Measurements from ENCODE around the gene IGFBP4.

The IGFBP4 gene

GRCh38 chr17:40471846-40472732 lies 28.8 kb downstream of the IGFBP4 start:
- H3K4me1 ChIP-seq (ENCODE audit: control insufficient read depth, insufficient read depth, low read length): peaks cover 36% of the 10 kb centered on the region
- no peak overlapping the region for H3K9ac ChIP-seq (ENCODE audit: low read length)
- H3K27me3 ChIP-seq (ENCODE audit: control insufficient read depth, insufficient read depth, low read length): no peaks in the 10 kb centered on the region
- H3K36me3 ChIP-seq (ENCODE audit: control insufficient read depth, insufficient read depth, low read length): no peaks in the 10 kb centered on the region
- no peak overlapping the region for H3K4me3 ChIP-seq (ENCODE audit: low read length)
- peak overlapping the region; percentile 93 for H3K27ac ChIP-seq (ENCODE audit: low read depth, low read length)

DNA sequence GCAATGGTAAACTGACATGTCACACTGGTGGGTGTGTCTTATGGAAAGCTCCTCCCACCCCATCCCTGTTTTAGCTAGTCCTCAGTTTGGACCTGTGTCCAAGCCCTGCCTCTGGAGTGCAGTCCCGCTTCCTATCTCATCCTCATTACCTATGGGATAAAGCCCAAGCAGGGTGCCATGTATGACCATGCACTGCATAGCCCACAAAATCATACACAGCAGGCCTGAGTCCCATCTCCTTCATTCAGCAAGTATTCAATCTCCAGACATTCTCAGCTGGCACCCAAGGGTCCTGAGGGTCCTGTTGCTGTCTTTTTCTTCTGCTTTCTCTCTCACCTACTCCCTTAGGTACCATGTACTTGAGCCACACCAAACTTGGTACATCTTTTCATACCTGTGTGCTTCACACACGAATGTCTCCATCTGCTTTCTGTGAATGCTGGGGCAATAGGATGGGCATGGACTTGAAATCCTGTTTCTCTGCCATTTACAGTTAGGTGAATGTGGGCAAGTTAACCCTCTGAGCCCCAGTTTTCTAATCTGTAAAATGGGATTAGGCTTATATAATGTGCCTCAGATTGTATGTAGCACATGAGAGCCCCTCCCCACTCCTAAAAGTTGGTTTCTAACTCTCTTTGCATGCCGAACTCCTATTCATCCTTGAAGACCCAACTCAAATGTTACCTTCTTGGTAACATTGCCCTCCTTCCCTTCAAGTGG lies 29.6 kb downstream of the IGFBP4 start:
- Histone ChIP-seq H3K27ac (ENCODE audit: low read depth, low read length) (peak overlapping the region; percentile 93), H3K9ac (ENCODE audit: low read length) (no peak overlapping the region), H3K27me3 (ENCODE audit: control insufficient read depth, insufficient read depth, low read length) (no peaks in the 10 kb centered on the region), H3K4me1 (ENCODE audit: control insufficient read depth, insufficient read depth, low read length) (peaks cover 36% of the 10 kb centered on the region), H3K36me3 (ENCODE audit: control insufficient read depth, insufficient read depth, low read length) (no peaks in the 10 kb centered on the region), H3K4me3 (ENCODE audit: low read length) (no peak overlapping the region)

DNA sequence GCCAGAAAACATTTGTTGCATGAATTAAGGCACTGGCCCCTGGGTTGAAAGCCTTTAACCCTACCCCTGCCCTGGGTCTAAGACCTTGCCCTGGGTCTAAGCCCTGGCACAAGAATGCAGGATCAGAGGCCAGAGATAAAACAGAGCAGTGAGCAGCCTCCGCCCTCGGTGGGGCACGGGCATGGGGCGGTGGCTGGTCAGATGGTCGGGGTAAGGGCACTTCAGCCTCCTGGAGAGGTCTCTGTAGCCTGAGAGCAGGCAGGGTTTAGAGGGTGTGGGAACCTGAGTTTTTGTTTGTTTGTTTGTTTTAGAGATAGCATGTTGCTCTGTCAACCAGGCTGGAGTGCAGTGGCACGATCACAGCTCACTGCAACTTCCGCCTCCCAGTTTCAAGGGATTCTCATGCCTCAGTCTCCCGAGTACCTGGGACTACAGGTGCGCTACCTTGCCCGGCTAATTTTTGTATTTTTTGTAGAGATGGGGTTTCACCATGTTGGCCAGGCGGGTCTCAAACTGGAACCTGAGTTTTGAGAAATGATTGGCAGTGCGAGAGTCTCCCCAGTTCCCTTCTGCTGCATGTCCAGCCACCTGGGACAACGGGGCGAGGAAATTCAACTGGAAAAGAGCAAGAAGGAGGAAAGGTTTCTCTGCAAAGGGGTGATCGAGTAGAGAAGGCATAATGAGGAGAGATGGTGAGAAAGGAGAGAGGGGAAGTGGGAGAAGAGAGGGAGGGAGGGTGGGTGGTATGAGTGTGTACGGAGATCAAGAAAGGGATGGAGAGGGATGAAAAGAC lies 30.5 kb downstream of the IGFBP4 start:
- Histone ChIP-seq H3K4me3 (ENCODE audit: low read length) (no peak overlapping the region), H3K36me3 (ENCODE audit: control insufficient read depth, insufficient read depth, low read length) (no peaks in the 10 kb centered on the region), H3K27me3 (ENCODE audit: control insufficient read depth, insufficient read depth, low read length) (no peaks in the 10 kb centered on the region), H3K27ac (ENCODE audit: low read depth, low read length) (peak overlapping the region; percentile 93), H3K4me1 (ENCODE audit: control insufficient read depth, insufficient read depth, low read length) (peaks cover 36% of the 10 kb centered on the region), H3K9ac (ENCODE audit: low read length) (no peak overlapping the region)

- no peaks in the 10 kb centered on the region for H3K27me3 ChIP-seq (ENCODE audit: control insufficient read depth, insufficient read depth, low read length)
- H3K4me1 ChIP-seq (ENCODE audit: control insufficient read depth, insufficient read depth, low read length): peaks cover 36% of the 10 kb centered on the region
These were observed 31.3 kb downstream of the IGFBP4 start for GRCh38 chr17:40474419-40475002.

GRCh38 chr17:40475234-40475908 lies 32.1 kb downstream of the IGFBP4 start:
- no peak overlapping the region for H3K4me3 ChIP-seq (ENCODE audit: low read length)
- H3K4me1 ChIP-seq (ENCODE audit: control insufficient read depth, insufficient read depth, low read length): peaks cover 36% of the 10 kb centered on the region
- no peak overlapping the region for H3K9ac ChIP-seq (ENCODE audit: low read length)
- no peaks in the 10 kb centered on the region for H3K36me3 ChIP-seq (ENCODE audit: control insufficient read depth, insufficient read depth, low read length)
- peak overlapping the region; percentile 80 for H3K27ac ChIP-seq (ENCODE audit: low read depth, low read length)
- no peaks in the 10 kb centered on the region for H3K27me3 ChIP-seq (ENCODE audit: control insufficient read depth, insufficient read depth, low read length)

More at GRCh38 chr17:40474419-40475002, 31.3 kb downstream of the IGFBP4 start:
- H3K9ac ChIP-seq (ENCODE audit: low read length): no peak overlapping the region
- H3K36me3 ChIP-seq (ENCODE audit: control insufficient read depth, insufficient read depth, low read length): no peaks in the 10 kb centered on the region
- H3K27ac ChIP-seq (ENCODE audit: low read depth, low read length): peak overlapping the region; percentile 93
- H3K4me3 ChIP-seq (ENCODE audit: low read length): no peak overlapping the region

DNA sequence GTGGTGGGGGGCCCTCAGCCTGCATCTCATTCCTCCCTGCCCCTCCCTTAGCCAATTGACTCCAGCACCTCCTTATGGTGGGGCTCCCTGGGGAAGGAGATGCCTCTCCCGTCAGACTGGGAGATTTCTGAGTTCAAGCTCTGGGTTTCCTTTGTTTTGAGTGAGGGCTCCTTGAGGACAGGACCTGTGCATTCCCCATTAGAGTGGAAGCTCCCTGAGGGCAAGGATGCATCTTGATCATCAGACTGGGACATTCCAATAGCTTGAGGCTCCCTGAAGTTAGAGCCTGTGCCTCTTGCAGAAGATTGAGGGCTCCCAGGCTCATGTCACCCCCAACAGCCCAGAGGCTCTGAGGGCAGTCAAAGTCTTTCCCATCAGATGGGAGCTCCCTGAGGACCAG lies 34.5 kb downstream of the IGFBP4 start:
- H3K36me3 ChIP-seq (ENCODE audit: control insufficient read depth, insufficient read depth, low read length): no peaks in the 10 kb centered on the region
- no peak overlapping the region for H3K4me3 ChIP-seq (ENCODE audit: low read length)
- H3K27me3 ChIP-seq (ENCODE audit: control insufficient read depth, insufficient read depth, low read length): no peaks in the 10 kb centered on the region
- H3K27ac ChIP-seq (ENCODE audit: low read depth, low read length): no peak overlapping the region
- no peak overlapping the region for H3K9ac ChIP-seq (ENCODE audit: low read length)
- peaks cover 22% of the 10 kb centered on the region for H3K4me1 ChIP-seq (ENCODE audit: control insufficient read depth, insufficient read depth, low read length)

DNA sequence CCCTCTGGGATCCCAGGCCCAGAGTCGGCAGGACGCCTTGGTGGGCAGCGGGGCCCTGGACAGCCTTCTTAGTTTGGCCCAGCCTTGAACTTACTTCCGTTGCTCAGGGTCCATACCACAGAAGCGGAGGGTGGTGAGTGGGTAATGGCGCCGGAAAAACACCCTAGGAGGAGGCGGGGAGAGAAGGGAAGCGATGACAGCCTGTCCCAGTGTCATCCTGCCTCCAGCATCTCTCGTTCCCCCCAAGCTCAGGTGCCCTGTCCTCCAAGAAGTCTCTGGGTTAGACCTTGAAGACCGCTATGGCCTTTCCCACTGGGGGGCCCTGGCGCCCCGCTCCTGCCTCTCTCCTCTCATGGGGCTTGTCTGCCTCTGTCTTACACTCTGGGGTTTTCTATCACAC lies 35.2 kb downstream of the IGFBP4 start:
- Histone ChIP-seq H3K9ac (ENCODE audit: low read length) (no peak overlapping the region), H3K4me3 (ENCODE audit: low read length) (no peak overlapping the region), H3K36me3 (ENCODE audit: control insufficient read depth, insufficient read depth, low read length) (no peaks in the 10 kb centered on the region), H3K27me3 (ENCODE audit: control insufficient read depth, insufficient read depth, low read length) (no peaks in the 10 kb centered on the region), H3K4me1 (ENCODE audit: control insufficient read depth, insufficient read depth, low read length) (peaks cover 17% of the 10 kb centered on the region), H3K27ac (ENCODE audit: low read depth, low read length) (no peak overlapping the region)

DNA sequence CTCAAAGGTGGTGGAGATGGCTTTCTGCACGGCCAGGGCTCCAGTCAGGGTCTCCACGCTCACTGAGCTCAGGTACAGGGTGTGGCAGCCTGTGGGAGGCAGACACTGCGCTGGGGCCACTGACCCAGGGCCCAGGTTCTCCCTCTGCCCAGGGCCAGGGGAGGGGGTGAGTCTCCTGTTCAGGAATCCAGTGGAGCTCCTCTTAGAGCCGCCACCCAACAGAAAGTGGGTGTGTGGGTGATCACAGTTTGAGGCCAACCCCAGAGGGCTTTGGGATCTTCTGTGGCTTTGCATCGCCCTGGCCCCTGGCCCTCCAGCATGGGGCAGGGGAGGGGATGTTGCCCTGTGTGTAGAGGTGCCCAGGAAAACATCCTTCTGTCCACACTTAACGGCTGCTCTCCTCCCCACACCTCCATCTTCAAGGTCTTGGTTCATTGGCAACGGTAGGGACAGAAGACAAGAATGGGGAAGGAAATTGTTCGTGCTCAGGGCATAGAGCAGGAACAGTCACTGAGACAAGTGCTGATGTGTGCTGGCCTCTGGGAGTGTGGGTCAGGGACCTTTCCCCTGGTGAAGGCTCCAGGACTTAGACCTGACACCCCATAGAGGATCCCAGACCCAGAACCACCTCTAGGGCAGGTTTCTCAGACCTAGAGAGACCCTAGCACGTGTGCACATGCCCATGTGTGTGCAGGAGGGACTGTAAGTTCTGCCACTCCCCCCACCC lies 36.7 kb downstream of the IGFBP4 start:
- H3K4me1 ChIP-seq (ENCODE audit: control insufficient read depth, insufficient read depth, low read length): peaks cover 9% of the 10 kb centered on the region
- H3K9ac ChIP-seq (ENCODE audit: low read length): no peak overlapping the region
- H3K27ac ChIP-seq (ENCODE audit: low read depth, low read length): no peak overlapping the region
- no peaks in the 10 kb centered on the region for H3K27me3 ChIP-seq (ENCODE audit: control insufficient read depth, insufficient read depth, low read length)
- H3K4me3 ChIP-seq (ENCODE audit: low read length): no peak overlapping the region
- H3K36me3 ChIP-seq (ENCODE audit: control insufficient read depth, insufficient read depth, low read length): no peaks in the 10 kb centered on the region

GRCh38 chr17:40480501-40481003 lies 37.3 kb downstream of the IGFBP4 start:
- Histone ChIP-seq H3K9ac (ENCODE audit: low read length) (no peak overlapping the region), H3K4me1 (ENCODE audit: control insufficient read depth, insufficient read depth, low read length) (peaks cover 4% of the 10 kb centered on the region), H3K27ac (ENCODE audit: low read depth, low read length) (no peak overlapping the region), H3K27me3 (ENCODE audit: control insufficient read depth, insufficient read depth, low read length) (no peaks in the 10 kb centered on the region), H3K4me3 (ENCODE audit: low read length) (peak overlapping the region; percentile 34), H3K36me3 (ENCODE audit: control insufficient read depth, insufficient read depth, low read length) (no peaks in the 10 kb centered on the region)

- Histone ChIP-seq H3K27me3 (ENCODE audit: control insufficient read depth, insufficient read depth, low read length) (no peaks in the 10 kb centered on the region), H3K27ac (ENCODE audit: low read depth, low read length) (no peak overlapping the region), H3K4me3 (ENCODE audit: low read length) (no peak overlapping the region), H3K9ac (ENCODE audit: low read length) (no peak overlapping the region), H3K36me3 (ENCODE audit: control insufficient read depth, insufficient read depth, low read length) (no peaks in the 10 kb centered on the region), H3K4me1 (ENCODE audit: control insufficient read depth, insufficient read depth, low read length) (no peaks in the 10 kb centered on the region)
These were observed 37.9 kb downstream of the IGFBP4 start for GRCh38 chr17:40481106-40481505.

GRCh38 chr17:40482722-40483121 lies 39.5 kb downstream of the IGFBP4 start:
- Histone ChIP-seq H3K27me3 (ENCODE audit: control insufficient read depth, insufficient read depth, low read length) (no peaks in the 10 kb centered on the region), H3K27ac (ENCODE audit: low read depth, low read length) (no peak overlapping the region), H3K9ac (ENCODE audit: low read length) (no peak overlapping the region)

More at GRCh38 chr17:40482722-40483121, 39.5 kb downstream of the IGFBP4 start:
- no peaks in the 10 kb centered on the region for H3K36me3 ChIP-seq (ENCODE audit: control insufficient read depth, insufficient read depth, low read length)
- H3K4me1 ChIP-seq (ENCODE audit: control insufficient read depth, insufficient read depth, low read length): peaks cover 13% of the 10 kb centered on the region
- H3K4me3 ChIP-seq (ENCODE audit: low read length): no peak overlapping the region
